ENCODE data around the gene WDR75.

Gene WDR75

GRCh38 chr2:189440644-189440946 is 679 bp upstream of the WDR75 start:
- peak overlapping the region; percentile 84 for H3K4me3 ChIP-seq (ENCODE audit: low read depth, low read length)
- TF ChIP-seq CTCF (conservative IDR thresholded peaks at IDR 0.05; ENCODE audit: low read depth, low read length), result no peak
- DNase-seq (ENCODE audit: low read depth), result no peak

GRCh38 chr2:189441709-189442074 is 418 bp downstream of the WDR75 start:
- H3K4me3 ChIP-seq (ENCODE audit: low read depth, low read length), result peak overlapping the region; percentile 84
- DNase-seq (ENCODE audit: low read depth), result no peak
- TF ChIP-seq CTCF (conservative IDR thresholded peaks at IDR 0.05; ENCODE audit: low read depth, low read length), result peak; percentile 0

GRCh38 chr2:189442468-189442867 is 1.2 kb downstream of the WDR75 start:
- peak overlapping the region; percentile 84 for H3K4me3 ChIP-seq (ENCODE audit: low read depth, low read length)
- TF ChIP-seq CTCF (conservative IDR thresholded peaks at IDR 0.05; ENCODE audit: low read depth, low read length), result no peak
- no peak for DNase-seq (ENCODE audit: low read depth)

GRCh38 chr2:189444322-189444721 is 3.0 kb downstream of the WDR75 start:
- peak; percentile 41 for DNase-seq (ENCODE audit: low read depth)
- no peak for TF ChIP-seq CTCF (conservative IDR thresholded peaks at IDR 0.05; ENCODE audit: low read depth, low read length)
- no peak overlapping the region for H3K4me3 ChIP-seq (ENCODE audit: low read depth, low read length)

DNA sequence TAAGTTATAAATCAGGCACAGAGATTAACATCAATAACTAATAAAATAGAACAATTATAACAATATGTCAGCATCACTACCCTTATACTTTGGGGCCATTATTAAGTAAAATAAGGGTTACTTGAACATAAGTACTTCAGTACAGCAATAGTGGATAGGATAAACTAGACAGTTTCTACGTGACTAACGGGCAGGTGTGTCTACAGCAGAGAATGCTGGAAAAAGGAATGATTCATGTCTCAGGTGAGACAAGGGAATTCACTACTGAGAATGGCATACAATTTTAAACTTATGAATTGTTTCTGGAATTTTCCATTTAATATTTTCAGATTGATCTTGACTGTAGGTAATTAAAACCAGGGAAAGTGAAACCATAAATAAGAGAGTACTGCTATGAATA is 5.5 kb downstream of the WDR75 start:
- TF ChIP-seq CTCF (conservative IDR thresholded peaks at IDR 0.05; ENCODE audit: low read depth, low read length), result no peak
- DNase-seq (ENCODE audit: low read depth), result no peak
- no peak overlapping the region for H3K4me3 ChIP-seq (ENCODE audit: low read depth, low read length)

- no peak overlapping the region for H3K4me3 ChIP-seq (ENCODE audit: low read depth, low read length)
- no peak for TF ChIP-seq CTCF (conservative IDR thresholded peaks at IDR 0.05; ENCODE audit: low read depth, low read length)
- no peak for DNase-seq (ENCODE audit: low read depth)
These were observed 12.7 kb downstream of the WDR75 start for GRCh38 chr2:189454009-189454408.

DNA sequence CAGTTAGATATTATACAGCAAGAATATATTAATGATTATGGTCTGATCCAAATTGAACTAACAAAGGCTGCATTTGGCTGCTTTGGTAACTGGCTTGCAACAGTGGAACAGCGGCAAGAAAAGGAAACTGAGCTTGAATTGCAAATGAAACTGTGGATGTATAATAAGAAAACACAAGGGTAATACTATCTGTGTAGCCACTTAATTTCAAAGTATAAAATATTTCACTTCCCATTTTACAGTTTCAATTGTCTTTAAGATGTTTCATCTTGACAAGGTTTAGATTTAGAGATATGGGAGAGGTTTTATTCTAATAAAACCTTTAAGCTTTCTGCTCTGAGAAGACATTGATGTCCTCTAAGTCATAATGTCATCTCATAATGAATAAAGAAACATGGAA is 23.8 kb downstream of the WDR75 start:
- no peak for TF ChIP-seq CTCF (conservative IDR thresholded peaks at IDR 0.05; ENCODE audit: low read depth, low read length)
- DNase-seq (ENCODE audit: low read depth), result no peak
- H3K4me3 ChIP-seq (ENCODE audit: low read depth, low read length), result no peak overlapping the region
